GM12892 (cell line): Measurements from ENCODE around the gene FLCN. TPM values are rescaled to one million over a fixed set of nuclear protein-coding genes. Genes with fewer than 3 reads are reported as not detected.
"Not testable (repeated sequence)": the region's sequence is repeated elsewhere in the genome, so short reads cannot be mapped to it uniquely, and the experiment has no call there.

ENCODE experiments used
- DNase-seq: peaks from one replicate; pipeline ENCODE4 v3.0.0; 2011; ENCODE audit not compliant: insufficient read length
- FAIRE-seq: peaks from 2 replicates; lab custom pipeline; 2011; peaks lifted over from hg19 to GRCh38; lab: Jason Lieb, UNC
- POLR2A ChIP-seq: IDR thresholded peaks from 2 replicates; pipeline ENCODE4 v1.6.1; 2011; ENCODE audit warnings: low read depth, low read length, control low read depth
- POLR2AphosphoS5 ChIP-seq: IDR thresholded peaks from 2 replicates; pipeline ENCODE4 v1.6.1; 2011; ENCODE audit warnings: low read depth, low read length, control low read depth
- TAF1 ChIP-seq: IDR thresholded peaks from 2 replicates; pipeline ENCODE4 v1.6.1; 2011; ENCODE audit warnings: low read depth, mild to moderate bottlenecking, control low read depth, low read length, borderline replicate concordance
- polyA plus RNA-seq: library from polyadenylated mRNA; unstranded; fragments of >200 nt; gene quantifications from one replicate; pipeline ENCODE4 v1.2.1, GENCODE V29; 2012; ENCODE audit warnings: missing spikeins, inconsistent platforms; ENCODE audit not compliant: missing spikeins

Gene FLCN
- 17.6 TPM for polyA plus RNA-seq

- TF ChIP-seq POLR2AphosphoS5: peak; percentile 61
- peak; percentile 91 for TF ChIP-seq TAF1
- peak; percentile 92 for TF ChIP-seq POLR2A
- DNase-seq: peak; percentile 86
- peak; percentile 81 for FAIRE-seq
Measured at GRCh38 chr17:17237026-17237799, at the start of gene FLCN. Gene FLCN, minus strand, starts transcription at chr17:17237168. Its CDS starts 9,031 bp downstream, at chr17:17228137.

- DNase-seq (no peak), FAIRE-seq (no peak)
- TF ChIP-seq POLR2A: no peak
- TF ChIP-seq TAF1: no peak
- TF ChIP-seq POLR2AphosphoS5: no peak
Measured at GRCh38 chr17:17285951-17286350, 49.0 kb upstream of the FLCN start.

- peak; percentile 98 for FAIRE-seq
- peak; percentile 88 for DNase-seq
- TF ChIP-seq POLR2A (peak; percentile 94), TAF1 (peak; percentile 39), POLR2AphosphoS5 (peak; percentile 90)
Measured at GRCh38 chr17:17280613-17281549, 43.9 kb upstream of the FLCN start, which contains the start of gene COPS3. Gene COPS3, minus strand, starts transcription at chr17:17281246. Its CDS starts 60 bp downstream, at chr17:17281186.

- TF ChIP-seq POLR2AphosphoS5: no peak
- TF ChIP-seq TAF1: no peak
- no peak for TF ChIP-seq POLR2A
- no peak for DNase-seq
- no peak for FAIRE-seq
Measured at GRCh38 chr17:17279316-17279715, 42.3 kb upstream of the FLCN start.

- FAIRE-seq, DNase-seq: not testable (repeated sequence)
Measured at GRCh38 chr17:17277431-17277830, 40.5 kb upstream of the FLCN start.

GRCh38 chr17:17275971-17276370 lies 39.0 kb upstream of the FLCN start:
- DNase-seq (no peak), FAIRE-seq (no peak)
- no peak for TF ChIP-seq TAF1
- TF ChIP-seq POLR2AphosphoS5: no peak
- TF ChIP-seq POLR2A: no peak

GRCh38 chr17:17269926-17270773 lies 33.2 kb upstream of the FLCN start:
- TF ChIP-seq POLR2AphosphoS5: no peak
- DNase-seq (no peak), FAIRE-seq (no peak)

- no peak for DNase-seq
- FAIRE-seq: no peak
- TF ChIP-seq POLR2A (no peak), POLR2AphosphoS5 (no peak), TAF1 (no peak)
Measured at GRCh38 chr17:17264430-17264829, 27.5 kb upstream of the FLCN start.

GRCh38 chr17:17258998-17259397 lies 22.0 kb upstream of the FLCN start:
- FAIRE-seq (no peak), DNase-seq (no peak)
- TF ChIP-seq POLR2AphosphoS5 (no peak), TAF1 (no peak), POLR2A (no peak)

GRCh38 chr17:17258011-17258410 lies 21.0 kb upstream of the FLCN start:
- DNase-seq (no peak), FAIRE-seq (no peak)
- TF ChIP-seq TAF1 (no peak), POLR2A (no peak), POLR2AphosphoS5 (no peak)

GRCh38 chr17:17256316-17256715 lies 19.3 kb upstream of the FLCN start:
- no peak for DNase-seq
- TF ChIP-seq POLR2A (no peak), TAF1 (no peak), POLR2AphosphoS5 (no peak)
- FAIRE-seq: no peak

GRCh38 chr17:17255689-17256088 lies 18.7 kb upstream of the FLCN start:
- FAIRE-seq, DNase-seq: not testable (repeated sequence)
